SJCRH30 (cell line): ENCODE measurements around the gene CSMD2. TPM values are rescaled to one million over a fixed set of nuclear protein-coding genes. Genes with fewer than 3 reads are reported as not detected.

Experiments
- DNase-seq, 2 experiments: peaks; one replicate each; pipeline ENCODE4 v3.0.0-alpha.2; 2015 to 2020
- H3K27ac ChIP-seq: fragments of 250-450 bp; sonication (Bioruptor Pico); 2 replicates; pipeline ENCODE4 v1.5.1; 2020; ENCODE audit warnings: mild to moderate bottlenecking, moderate library complexity
- H3K27me3 ChIP-seq: fragments of 250-450 bp; sonication (Bioruptor Pico); 2 replicates; pipeline ENCODE4 v1.5.1; 2020; ENCODE audit warnings: mild to moderate bottlenecking, moderate library complexity
- H3K36me3 ChIP-seq: fragments of 250-450 bp; sonication (Bioruptor Pico); 2 replicates; pipeline ENCODE4 v1.5.1; 2020; ENCODE audit warnings: mild to moderate bottlenecking, moderate library complexity
- H3K4me1 ChIP-seq: fragments of 250-450 bp; sonication (Bioruptor Pico); 2 replicates; pipeline ENCODE4 v1.5.1; 2020; ENCODE audit warnings: mild to moderate bottlenecking, moderate library complexity
- H3K4me3 ChIP-seq: fragments of 250-450 bp; sonication (Bioruptor Pico); 2 replicates; pipeline ENCODE4 v1.5.1; 2020; ENCODE audit warnings: mild to moderate bottlenecking, moderate library complexity
- H3K9me3 ChIP-seq: fragments of 250-450 bp; sonication (Bioruptor Pico); replicated peaks from 2 replicates; pipeline ENCODE4 v1.5.1; 2020; ENCODE audit warnings: mild to moderate bottlenecking, moderate library complexity
- total RNA-seq: library from RNA; depleted of rRNA; stranded (reverse); fragments of >200 nt; shearing (Covaris generic); gene quantifications from 2 replicates; pipeline ENCODE4 v1.2.3, GENCODE V29; 2014

CSMD2 gene
- total RNA-seq, 1 experiment from 2014 or later = 0.14 TPM

GRCh38 chr1:33634143-33634542, 530.9 kb downstream of the CSMD2 start:
- Histone ChIP-seq H3K4me1 (no peaks in the 10 kb centered on the region), H3K27ac (no peak overlapping the region), H3K36me3 (no peaks in the 10 kb centered on the region), H3K4me3 (no peak overlapping the region), H3K27me3 (peaks cover 20% of the 10 kb centered on the region), H3K9me3 (no peaks in the 10 kb centered on the region)
- DNase-seq = no peak

- no peaks in the 10 kb centered on the region for H3K9me3 ChIP-seq
- peak; percentile 87 to 93 for DNase-seq
- H3K4me1 ChIP-seq = peaks cover 1% of the 10 kb centered on the region; the same call in 1 of the 2 replicates
- no peak overlapping the region for H3K27ac ChIP-seq
- H3K4me3 ChIP-seq = no peak overlapping the region
- H3K27me3 ChIP-seq = peaks cover 18% of the 10 kb centered on the region
- no peaks in the 10 kb centered on the region for H3K36me3 ChIP-seq
These were observed 531.8 kb downstream of the CSMD2 start for GRCh38 chr1:33633019-33633801.

- DNase-seq = no peak
- no peaks in the 10 kb centered on the region for H3K36me3 ChIP-seq
- H3K4me3 ChIP-seq = no peak overlapping the region
- no peak overlapping the region for H3K27ac ChIP-seq
- peaks cover 6% of the 10 kb centered on the region for H3K27me3 ChIP-seq
- H3K9me3 ChIP-seq = no peaks in the 10 kb centered on the region
- H3K4me1 ChIP-seq = peaks cover 23% of the 10 kb centered on the region
These were observed 534.3 kb downstream of the CSMD2 start for GRCh38 chr1:33630686-33631085.

GRCh38 chr1:33626801-33627200, 538.2 kb downstream of the CSMD2 start:
- Histone ChIP-seq H3K36me3 (no peaks in the 10 kb centered on the region), H3K27me3 (no peaks in the 10 kb centered on the region; the same call in 1 of the 2 replicates), H3K4me1 (peaks cover 23% of the 10 kb centered on the region), H3K4me3 (no peak overlapping the region), H3K27ac (peak overlapping the region; percentile 45), H3K9me3 (no peaks in the 10 kb centered on the region)
- peak; percentile 61 to 78 for DNase-seq

GRCh38 chr1:33624991-33625870, 539.8 kb downstream of the CSMD2 start:
- Histone ChIP-seq H3K4me3 (no peak overlapping the region), H3K4me1 (peaks cover 23% of the 10 kb centered on the region), H3K27ac (no peak overlapping the region), H3K27me3 (no peaks in the 10 kb centered on the region), H3K9me3 (no peaks in the 10 kb centered on the region), H3K36me3 (no peaks in the 10 kb centered on the region)
- peak; percentile 27 for DNase-seq

GRCh38 chr1:33624261-33624990, 540.6 kb downstream of the CSMD2 start:
- H3K27me3 ChIP-seq = no peaks in the 10 kb centered on the region
- H3K36me3 ChIP-seq = no peaks in the 10 kb centered on the region
- DNase-seq = no peak
- peaks cover 23% of the 10 kb centered on the region for H3K4me1 ChIP-seq
- H3K27ac ChIP-seq = no peak overlapping the region
- H3K9me3 ChIP-seq = no peaks in the 10 kb centered on the region
- no peak overlapping the region for H3K4me3 ChIP-seq

- Histone ChIP-seq H3K27ac (no peak overlapping the region), H3K4me1 (peaks cover 23% of the 10 kb centered on the region), H3K27me3 (no peaks in the 10 kb centered on the region), H3K4me3 (no peak overlapping the region), H3K9me3 (no peaks in the 10 kb centered on the region), H3K36me3 (no peaks in the 10 kb centered on the region)
- DNase-seq = no peak
These were observed 541.2 kb downstream of the CSMD2 start for GRCh38 chr1:33623811-33624210.

GRCh38 chr1:33622757-33623156, 542.3 kb downstream of the CSMD2 start:
- no peak for DNase-seq
- Histone ChIP-seq H3K9me3 (no peaks in the 10 kb centered on the region), H3K4me1 (peaks cover 17% of the 10 kb centered on the region), H3K27me3 (no peaks in the 10 kb centered on the region), H3K36me3 (no peaks in the 10 kb centered on the region), H3K27ac (no peak overlapping the region), H3K4me3 (no peak overlapping the region)

GRCh38 chr1:33618636-33619035, 546.4 kb downstream of the CSMD2 start:
- no peak overlapping the region for H3K27ac ChIP-seq
- no peak overlapping the region for H3K4me3 ChIP-seq
- H3K9me3 ChIP-seq = no peaks in the 10 kb centered on the region
- H3K4me1 ChIP-seq = no peaks in the 10 kb centered on the region
- H3K27me3 ChIP-seq = peaks cover 5% of the 10 kb centered on the region; the same call in 1 of the 2 replicates
- no peak for DNase-seq
- no peaks in the 10 kb centered on the region for H3K36me3 ChIP-seq

GRCh38 chr1:33617451-33617850, 547.6 kb downstream of the CSMD2 start:
- H3K27me3 ChIP-seq = peaks cover 6% of the 10 kb centered on the region; the same call in 1 of the 2 replicates
- H3K4me1 ChIP-seq = no peaks in the 10 kb centered on the region
- no peak overlapping the region for H3K4me3 ChIP-seq
- H3K36me3 ChIP-seq = no peaks in the 10 kb centered on the region
- H3K9me3 ChIP-seq = no peaks in the 10 kb centered on the region
- no peak for DNase-seq
- no peak overlapping the region for H3K27ac ChIP-seq

GRCh38 chr1:33616780-33617179, 548.2 kb downstream of the CSMD2 start:
- Histone ChIP-seq H3K27me3 (peaks cover 6% of the 10 kb centered on the region; the same call in 1 of the 2 replicates), H3K4me3 (no peak overlapping the region), H3K9me3 (no peaks in the 10 kb centered on the region), H3K36me3 (no peaks in the 10 kb centered on the region), H3K4me1 (no peaks in the 10 kb centered on the region), H3K27ac (no peak overlapping the region)
- DNase-seq = no peak

GRCh38 chr1:33615546-33615945, 549.5 kb downstream of the CSMD2 start:
- Histone ChIP-seq H3K36me3 (no peaks in the 10 kb centered on the region), H3K27ac (no peak overlapping the region), H3K27me3 (peaks cover 6% of the 10 kb centered on the region; the same call in 1 of the 2 replicates), H3K9me3 (no peaks in the 10 kb centered on the region), H3K4me3 (no peak overlapping the region), H3K4me1 (no peaks in the 10 kb centered on the region)
- DNase-seq = no peak

- Histone ChIP-seq H3K36me3 (no peaks in the 10 kb centered on the region), H3K27ac (no peak overlapping the region), H3K27me3 (peaks cover 6% of the 10 kb centered on the region; the same call in 1 of the 2 replicates), H3K4me1 (peaks cover 8% of the 10 kb centered on the region), H3K4me3 (no peak overlapping the region), H3K9me3 (no peaks in the 10 kb centered on the region)
- DNase-seq = no peak
These were observed 554.1 kb downstream of the CSMD2 start for GRCh38 chr1:33610864-33611455.

- H3K27me3 ChIP-seq = peaks cover 9% of the 10 kb centered on the region; the same call in 1 of the 2 replicates
- no peaks in the 10 kb centered on the region for H3K36me3 ChIP-seq
- H3K27ac ChIP-seq = no peak overlapping the region
- no peaks in the 10 kb centered on the region for H3K9me3 ChIP-seq
- H3K4me3 ChIP-seq = no peak overlapping the region
- peaks cover 8% of the 10 kb centered on the region for H3K4me1 ChIP-seq
- DNase-seq = no peak
These were observed 554.6 kb downstream of the CSMD2 start for GRCh38 chr1:33610391-33610790.
